KOPT-K1 (cell line): Measurements from ENCODE around the gene FOXN3.

Experiments
- H3K27ac ChIP-seq: fragments of 200-600 bp; sonication (generic); 2 replicates; pipeline ENCODE4 v1.5.1; 2016; ENCODE audit warnings: antibody characterized with exemption, mild to moderate bottlenecking, low read depth, low read length; ENCODE audit not compliant: poor library complexity, severe bottlenecking
- H3K36me3 ChIP-seq: fragments of 200-600 bp; sonication (generic); 2 replicates; pipeline ENCODE4 v1.5.1; 2017; ENCODE audit warnings: antibody characterized with exemption, mild to moderate bottlenecking, low read length, moderate library complexity; ENCODE audit not compliant: insufficient read depth
- H3K9me3 ChIP-seq: fragments of 200-600 bp; sonication (generic); 2 replicates; pipeline ENCODE4 v1.5.1; 2017; ENCODE audit warnings: antibody characterized with exemption, low read length, mild to moderate bottlenecking; ENCODE audit not compliant: insufficient read depth, poor library complexity, severe bottlenecking

FOXN3 gene

DNA sequence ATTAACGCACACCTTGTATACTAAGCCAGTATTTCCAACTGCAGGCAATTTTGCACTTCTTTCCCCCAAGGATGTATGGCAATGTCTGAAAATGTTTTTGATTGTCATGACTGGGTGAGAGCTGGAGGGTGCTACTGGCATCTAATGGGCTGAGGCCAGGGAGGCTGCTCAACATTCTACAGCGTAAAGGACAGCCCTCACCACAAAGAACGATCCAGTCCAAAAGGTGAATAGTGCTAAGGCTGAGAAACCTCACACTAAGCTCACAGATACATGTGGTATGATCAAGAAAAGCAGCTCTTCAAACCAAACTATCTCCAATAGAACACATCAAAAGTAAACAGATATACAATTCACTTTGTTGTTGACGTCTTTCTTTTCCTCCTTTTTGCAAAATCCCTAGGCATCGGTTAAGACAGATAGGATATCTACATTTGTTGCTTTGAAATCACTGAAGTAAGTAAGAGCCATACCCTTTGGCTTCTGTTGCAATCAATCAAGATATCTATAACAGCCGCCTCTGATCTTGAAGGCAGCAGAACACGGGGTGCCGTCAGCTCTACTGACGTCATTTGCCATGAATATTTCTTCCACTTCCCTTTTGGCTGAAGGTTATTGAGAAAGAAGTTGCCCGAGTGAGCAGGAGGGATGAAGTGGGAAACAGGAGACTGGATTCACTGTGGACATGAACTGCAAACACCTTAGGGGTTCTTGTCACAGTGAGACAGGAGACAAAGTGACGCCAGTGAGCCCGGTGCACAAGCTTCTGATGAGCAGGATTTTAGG is 218.3 kb downstream of the FOXN3 start:
- H3K36me3 ChIP-seq: no peaks in the 10 kb centered on the region
- peaks cover 13% of the 10 kb centered on the region for H3K9me3 ChIP-seq
- H3K27ac ChIP-seq: no peak overlapping the region

DNA sequence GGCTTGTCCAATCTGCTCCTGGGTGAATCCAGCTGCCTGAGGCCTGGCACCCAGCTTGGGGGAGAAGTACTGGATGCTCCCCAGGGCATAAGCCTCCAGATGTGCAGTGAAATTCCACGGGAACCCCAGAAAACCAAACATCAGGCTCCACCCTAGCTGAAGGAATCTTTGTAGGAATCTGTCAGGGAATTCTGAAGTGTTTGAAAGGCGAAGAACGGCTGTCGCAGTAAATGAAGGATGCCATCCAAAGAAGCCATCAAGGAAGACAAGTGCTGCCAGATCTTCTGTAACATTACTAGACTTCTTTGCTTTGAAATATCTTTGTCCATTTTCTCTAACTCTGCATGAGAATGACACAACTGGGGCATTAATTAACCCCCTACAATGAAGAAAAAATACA is 219.4 kb downstream of the FOXN3 start:
- H3K27ac ChIP-seq: no peak overlapping the region
- no peaks in the 10 kb centered on the region for H3K36me3 ChIP-seq
- H3K9me3 ChIP-seq: peaks cover 19% of the 10 kb centered on the region

DNA sequence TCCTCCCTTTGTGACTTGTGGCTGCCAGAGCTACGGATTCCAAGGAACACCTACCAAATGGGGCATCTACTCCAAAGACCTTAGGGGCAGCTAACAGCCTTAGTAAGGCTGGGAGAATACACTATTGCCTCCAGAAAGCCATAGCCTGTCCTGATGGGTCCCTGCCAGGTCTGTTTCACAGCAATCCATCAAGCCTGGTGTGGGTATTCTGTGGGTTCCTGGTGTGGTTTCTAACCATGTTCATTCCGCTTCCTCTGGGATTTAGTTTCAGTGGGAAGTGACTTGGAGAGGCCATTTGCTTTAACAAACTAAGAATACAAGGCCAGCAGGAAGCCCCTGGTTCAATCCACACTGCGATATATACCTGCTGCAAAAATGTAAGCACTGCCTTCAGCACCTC is 220.5 kb downstream of the FOXN3 start:
- Histone ChIP-seq H3K27ac (no peak overlapping the region), H3K9me3 (peaks cover 19% of the 10 kb centered on the region), H3K36me3 (no peaks in the 10 kb centered on the region)

DNA sequence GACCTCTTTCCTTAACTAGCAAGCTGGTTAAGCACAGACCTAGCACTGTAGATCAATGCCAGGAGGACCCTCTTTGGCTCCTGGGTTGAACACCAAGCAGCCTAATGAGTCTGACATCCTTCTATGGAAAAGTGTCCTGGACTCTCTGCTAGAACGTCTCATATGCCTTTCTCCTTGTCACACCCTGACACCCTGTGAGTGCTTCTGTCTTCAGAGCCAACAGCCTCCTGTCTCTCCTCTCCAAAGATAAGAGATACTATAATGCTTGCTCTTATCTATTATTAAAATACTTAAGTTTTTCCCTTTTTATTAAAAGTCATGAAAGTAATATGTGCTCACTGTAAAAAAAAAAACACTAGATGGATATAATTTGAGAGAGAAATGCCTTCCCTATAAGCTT is 222.7 kb downstream of the FOXN3 start:
- H3K27ac ChIP-seq: no peak overlapping the region
- peaks cover 2% of the 10 kb centered on the region; the same call in 1 of the 2 replicates for H3K36me3 ChIP-seq
- peaks cover 19% of the 10 kb centered on the region for H3K9me3 ChIP-seq

DNA sequence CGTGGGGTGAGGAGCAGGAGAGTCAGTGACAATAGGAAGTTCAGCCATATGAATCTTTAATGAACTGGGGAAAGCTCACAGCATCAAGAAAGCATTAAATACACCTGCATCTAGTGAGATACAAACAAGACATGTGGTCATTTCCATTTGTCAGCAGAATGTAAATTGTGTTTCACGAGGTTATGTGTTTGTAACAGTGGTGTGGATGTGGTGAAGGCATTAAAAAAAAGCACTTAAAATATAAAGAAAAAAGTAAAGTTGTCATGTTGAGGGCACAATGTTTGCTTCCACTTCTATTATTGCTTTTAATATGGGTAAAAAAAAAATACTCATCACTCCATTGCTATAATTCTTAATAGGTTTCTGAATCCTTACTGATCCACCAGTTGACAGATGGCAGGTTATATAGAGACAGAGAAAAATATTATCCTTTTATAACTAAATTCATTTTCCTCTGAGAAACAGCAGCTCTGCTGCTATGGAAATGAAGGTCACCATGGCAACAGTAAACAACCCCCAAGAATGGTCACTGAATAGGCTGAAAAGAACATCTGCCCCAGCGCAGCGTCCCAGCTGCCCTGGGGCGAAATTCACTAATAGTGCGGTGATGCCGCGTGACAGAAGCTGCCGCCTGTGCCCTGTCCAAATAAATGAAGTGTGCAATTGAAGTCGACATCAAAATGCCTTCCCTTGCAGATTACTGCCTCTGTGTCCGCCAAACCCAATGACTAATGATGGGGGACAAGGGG is 226.1 kb downstream of the FOXN3 start:
- H3K27ac ChIP-seq: no peak overlapping the region
- H3K9me3 ChIP-seq: peaks cover 6% of the 10 kb centered on the region
- peaks cover 7% of the 10 kb centered on the region; the same call in 1 of the 2 replicates for H3K36me3 ChIP-seq

DNA sequence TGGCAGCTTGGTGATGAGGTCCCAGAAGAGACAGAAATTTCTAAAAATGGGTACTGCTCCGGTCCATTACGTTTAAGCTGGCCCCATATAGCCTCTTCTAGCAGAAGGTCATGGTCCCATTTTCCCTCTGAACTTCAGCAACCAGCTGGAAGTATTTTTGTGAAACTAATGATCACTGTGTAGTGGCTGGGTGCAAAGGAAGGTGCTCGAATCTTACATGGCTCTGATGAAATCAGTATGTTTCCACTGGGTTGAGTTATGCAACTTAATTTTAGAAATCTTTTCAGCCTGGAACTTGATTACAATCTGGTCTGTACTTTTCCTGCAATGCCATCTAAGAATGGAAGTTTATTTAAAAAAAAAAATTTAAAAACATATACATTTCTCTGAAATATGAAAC is 228.5 kb downstream of the FOXN3 start:
- H3K36me3 ChIP-seq: peaks cover 7% of the 10 kb centered on the region; the same call in 1 of the 2 replicates
- H3K9me3 ChIP-seq: peaks cover 3% of the 10 kb centered on the region
- H3K27ac ChIP-seq: no peak overlapping the region

DNA sequence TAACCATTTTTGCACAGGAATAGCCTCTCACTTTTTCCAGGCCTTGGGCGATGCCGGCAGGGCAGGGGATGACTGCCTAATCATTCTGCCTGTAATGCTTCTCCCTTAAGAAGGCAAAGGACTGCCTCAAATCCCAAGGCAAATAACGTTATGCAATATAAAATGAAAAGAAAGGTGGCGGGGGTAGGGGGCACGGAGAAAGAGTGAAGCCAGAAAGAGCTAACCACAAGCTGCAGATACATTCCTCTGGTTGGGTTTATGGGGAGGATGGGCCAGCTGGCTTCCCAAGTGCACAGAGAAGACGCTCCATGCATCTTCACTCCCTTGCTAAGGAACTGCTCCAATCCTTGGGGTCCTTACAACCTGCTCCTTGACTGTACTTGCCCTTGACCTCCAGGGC is 229.5 kb downstream of the FOXN3 start:
- H3K27ac ChIP-seq: no peak overlapping the region
- H3K36me3 ChIP-seq: peaks cover 7% of the 10 kb centered on the region; the same call in 1 of the 2 replicates
- no peaks in the 10 kb centered on the region for H3K9me3 ChIP-seq

DNA sequence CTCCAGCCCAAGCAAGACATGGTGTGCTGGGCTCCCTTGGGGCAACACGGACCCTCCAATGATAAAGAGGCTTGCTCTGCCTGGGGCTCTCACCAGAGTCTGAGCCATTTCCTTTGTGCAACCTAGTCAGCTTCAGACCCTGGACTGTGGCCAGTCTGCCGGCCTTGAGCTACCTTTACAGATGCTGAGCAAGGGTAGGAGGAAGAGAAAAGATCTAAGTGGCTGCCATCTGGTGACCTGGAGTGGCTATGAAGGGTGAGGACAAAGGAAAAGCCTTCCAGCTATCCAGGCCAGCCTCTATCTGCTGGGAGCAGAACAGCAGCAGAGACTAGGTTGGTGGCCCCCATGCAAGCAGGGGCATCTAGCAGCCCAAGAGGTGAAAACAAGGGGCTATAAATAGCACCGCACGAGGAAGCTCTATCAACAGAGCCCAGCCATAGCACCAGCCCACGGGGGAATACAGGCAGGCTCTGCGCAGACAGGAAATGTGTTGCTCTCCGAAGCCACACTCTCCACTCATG is 230.1 kb downstream of the FOXN3 start:
- no peaks in the 10 kb centered on the region for H3K9me3 ChIP-seq
- peaks cover 7% of the 10 kb centered on the region; the same call in 1 of the 2 replicates for H3K36me3 ChIP-seq
- no peak overlapping the region for H3K27ac ChIP-seq

DNA sequence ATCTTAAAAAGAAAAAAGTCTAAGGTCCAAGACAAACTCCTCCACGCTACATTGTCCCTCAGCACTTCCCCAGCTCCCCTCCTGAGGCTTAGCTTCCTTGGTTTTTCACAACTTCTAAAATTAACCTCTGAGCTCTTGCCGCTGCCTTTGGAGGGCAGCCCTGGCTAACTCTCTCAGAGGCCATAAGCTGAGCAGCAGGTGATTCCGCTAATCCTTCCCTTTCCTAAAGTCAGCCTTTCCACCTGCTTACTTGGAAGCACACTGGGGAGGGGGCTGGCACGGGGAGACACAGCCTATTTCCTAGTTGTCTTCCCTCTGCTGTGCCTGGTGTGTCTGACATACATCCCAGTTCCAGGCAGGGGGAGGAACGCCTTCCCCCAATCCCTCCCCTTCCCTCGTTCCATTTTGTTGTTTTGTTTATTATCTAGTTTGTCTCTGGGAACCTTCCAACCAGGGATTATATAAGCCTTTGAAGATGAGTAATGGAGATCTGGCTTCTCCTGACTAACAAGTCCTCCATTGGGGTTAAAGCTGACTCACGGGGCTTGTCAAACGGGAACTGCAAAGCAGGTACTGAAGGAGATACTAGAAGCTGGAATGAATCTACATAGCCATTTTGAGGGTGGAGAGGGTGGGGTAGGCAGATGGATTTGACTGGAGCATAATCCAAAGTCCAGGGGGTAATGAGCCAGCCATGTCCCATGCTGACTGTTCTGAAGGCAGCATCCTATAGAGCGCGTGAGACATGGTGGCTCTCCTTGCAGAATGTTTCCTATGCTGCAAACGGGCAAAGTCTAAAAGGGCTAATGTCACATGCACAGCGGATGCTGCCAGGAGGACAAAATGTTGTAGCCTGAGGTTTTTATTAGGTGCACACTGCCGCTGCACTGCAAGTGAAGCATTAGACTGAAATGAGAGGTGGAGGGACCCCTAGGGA is 230.8 kb downstream of the FOXN3 start:
- Histone ChIP-seq H3K27ac (no peak overlapping the region), H3K36me3 (peaks cover 7% of the 10 kb centered on the region; the same call in 1 of the 2 replicates), H3K9me3 (no peaks in the 10 kb centered on the region)

DNA sequence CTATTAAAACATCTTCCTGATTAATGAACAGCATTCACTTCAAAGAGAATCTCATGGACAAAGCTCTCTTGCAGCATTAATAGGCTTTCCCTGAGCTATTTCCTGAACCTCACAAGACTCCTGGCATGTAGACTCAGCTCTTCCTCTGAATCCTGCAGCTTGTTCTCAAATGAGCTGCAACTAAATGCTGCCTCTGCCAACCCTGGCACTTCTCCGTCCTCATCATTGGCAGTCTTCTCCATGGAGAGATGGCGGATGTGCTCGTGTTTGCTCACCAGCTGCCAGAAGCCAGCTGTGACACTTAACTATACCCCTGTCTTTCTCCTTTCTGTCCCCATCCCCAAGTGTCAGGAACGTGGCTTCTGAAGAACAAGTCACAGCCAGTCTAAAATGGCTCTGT is 232.1 kb downstream of the FOXN3 start:
- Histone ChIP-seq H3K9me3 (no peaks in the 10 kb centered on the region), H3K36me3 (peaks cover 7% of the 10 kb centered on the region; the same call in 1 of the 2 replicates), H3K27ac (no peak overlapping the region)

DNA sequence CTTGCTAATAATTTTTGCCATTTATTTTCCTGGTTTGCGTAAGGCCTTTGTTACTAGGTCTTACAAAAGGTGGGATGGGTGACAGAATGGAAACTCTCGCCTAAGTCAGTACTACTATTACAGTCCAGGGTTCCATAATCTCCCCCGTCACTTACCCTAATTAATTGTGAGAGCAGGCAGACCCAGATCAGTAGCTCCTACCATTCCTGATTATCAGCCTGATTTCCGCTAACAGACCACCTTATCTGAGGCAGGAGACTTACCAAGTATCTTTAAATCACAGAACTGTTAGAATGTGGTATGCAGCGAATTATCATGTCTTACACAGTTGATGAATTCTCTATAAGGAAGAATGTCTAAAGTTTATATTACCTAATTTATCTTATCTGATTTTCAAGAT is 234.7 kb downstream of the FOXN3 start:
- no peaks in the 10 kb centered on the region for H3K36me3 ChIP-seq
- no peaks in the 10 kb centered on the region for H3K9me3 ChIP-seq
- no peak overlapping the region for H3K27ac ChIP-seq

DNA sequence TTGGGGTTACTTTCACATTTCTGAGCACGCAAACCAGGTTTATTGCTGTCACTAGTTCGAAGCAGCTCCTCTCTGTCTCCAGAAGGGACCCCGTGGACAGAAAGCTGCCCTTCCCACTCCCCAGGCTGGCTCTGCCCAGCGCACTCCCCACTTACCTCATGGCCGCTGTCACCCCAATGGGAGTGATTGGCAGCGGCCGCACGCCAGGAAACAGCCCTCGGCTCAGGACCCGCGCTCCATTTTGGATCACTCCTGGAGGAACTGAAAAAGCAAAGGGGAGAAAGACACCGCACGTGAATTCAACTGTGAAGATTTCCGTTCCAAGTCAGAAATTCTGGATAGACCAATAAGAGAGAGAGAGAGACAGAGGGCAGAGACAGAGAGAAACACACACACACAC is 236.5 kb downstream of the FOXN3 start:
- 0 out of 2 replicates have a peak, but pooled peaks cover 2% of the 10 kb centered on the region for H3K36me3 ChIP-seq
- no peaks in the 10 kb centered on the region for H3K9me3 ChIP-seq
- H3K27ac ChIP-seq: no peak overlapping the region

DNA sequence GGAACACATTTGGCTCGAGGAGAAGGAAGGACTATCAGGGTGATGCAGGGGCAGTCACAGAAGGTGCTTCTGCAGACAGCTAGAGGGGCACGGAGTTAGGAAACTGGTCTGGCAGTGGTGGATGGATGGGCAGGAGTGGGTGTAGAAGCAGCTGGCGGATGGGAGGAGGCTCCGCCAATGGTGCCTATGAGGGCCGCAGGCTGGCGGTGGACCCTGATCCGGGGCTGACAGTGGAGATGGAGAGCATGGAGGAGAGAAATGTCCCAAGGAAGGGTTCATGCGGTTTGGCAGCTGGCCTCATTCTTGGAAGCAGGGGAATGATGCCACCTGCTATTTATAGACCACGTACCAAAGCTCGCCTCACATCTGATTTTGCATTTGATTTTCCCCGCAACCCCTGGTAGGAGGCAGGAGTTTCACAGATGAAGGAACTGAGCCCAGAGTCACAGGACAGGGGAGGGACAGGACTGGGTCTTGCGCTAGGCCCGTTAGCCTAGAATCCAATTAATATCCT is 237.1 kb downstream of the FOXN3 start:
- no peak overlapping the region for H3K27ac ChIP-seq
- H3K9me3 ChIP-seq: no peaks in the 10 kb centered on the region
- H3K36me3 ChIP-seq: 0 out of 2 replicates have a peak, but pooled peaks cover 6% of the 10 kb centered on the region

DNA sequence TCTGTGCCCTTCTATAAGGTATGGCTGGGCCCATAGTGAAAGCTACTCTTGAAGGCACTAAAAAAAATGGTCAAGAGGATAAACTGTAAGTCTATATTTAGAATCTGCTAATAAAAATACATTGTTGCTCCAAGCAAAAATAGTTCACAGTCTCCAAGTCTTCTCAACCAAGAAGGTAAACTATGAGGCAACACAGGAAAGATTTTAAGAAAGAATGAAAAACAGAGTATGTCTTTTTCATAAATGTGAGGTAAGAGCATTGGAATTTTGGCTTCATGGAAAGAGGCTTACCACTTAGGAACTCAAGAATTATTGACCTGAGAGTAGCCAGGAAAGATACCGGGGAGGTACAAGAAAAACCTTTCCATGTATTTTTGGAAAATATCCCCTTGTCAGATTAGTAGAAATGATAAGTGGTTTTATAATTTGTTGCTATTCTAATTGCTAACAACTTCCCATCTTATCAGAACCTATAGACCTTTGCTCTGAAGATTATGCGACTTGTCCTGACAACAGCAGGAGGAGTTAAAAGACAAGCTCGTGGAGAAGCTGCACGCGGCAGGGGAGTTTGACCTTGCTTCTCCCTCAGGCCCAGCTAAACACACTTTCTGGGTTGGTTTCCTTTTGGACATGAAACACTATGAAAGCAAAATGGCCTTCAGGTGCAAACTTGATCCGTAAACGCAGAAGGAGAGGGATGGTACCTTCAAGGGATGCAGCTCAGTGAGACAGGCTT is 238.1 kb downstream of the FOXN3 start:
- H3K36me3 ChIP-seq: 0 out of 2 replicates have a peak, but pooled peaks cover 6% of the 10 kb centered on the region
- H3K9me3 ChIP-seq: no peaks in the 10 kb centered on the region
- no peak overlapping the region for H3K27ac ChIP-seq
